WERI-Rb-1 (cell line): ENCODE data around the gene MEN1.

Experiments used
- DNase-seq: peaks from one replicate; pipeline ENCODE4 v3.0.0-alpha.2; 2020
- H3K27ac ChIP-seq: fragments of 250-450 bp; sonication (Bioruptor Pico); 2 replicates; pipeline ENCODE4 v1.5.1; 2020; ENCODE audit warnings: mild to moderate bottlenecking, moderate library complexity
- H3K27me3 ChIP-seq: fragments of 250-450 bp; sonication (Bioruptor Pico); 2 replicates; pipeline ENCODE4 v1.5.1; 2021; ENCODE audit warnings: mild to moderate bottlenecking, low read depth, moderate library complexity; ENCODE audit not compliant: insufficient read depth, severe bottlenecking
- H3K36me3 ChIP-seq: fragments of 250-450 bp; sonication (Bioruptor Pico); 2 replicates; pipeline ENCODE4 v1.5.1; 2020; ENCODE audit warnings: mild to moderate bottlenecking, moderate library complexity
- H3K4me3 ChIP-seq: 2 replicates; pipeline ENCODE4 v1.5.1; 2011; ENCODE audit warnings: low read depth, mild to moderate bottlenecking, control low read depth, low read length
- H3K9me3 ChIP-seq: fragments of 250-450 bp; sonication (Bioruptor Pico); 2 replicates; pipeline ENCODE4 v1.5.1; 2021; ENCODE audit warnings: mild to moderate bottlenecking, moderate library complexity; ENCODE audit not compliant: severe bottlenecking
- TF ChIP-seq, protein P1 (sequence below): IDR thresholded peaks from 2 replicates; pipeline ENCODE4 v1.5.1; 2011; ENCODE audit warnings: low read depth, mild to moderate bottlenecking, control low read depth, inconsistent platforms, low read length

MEN1 gene

DNA sequence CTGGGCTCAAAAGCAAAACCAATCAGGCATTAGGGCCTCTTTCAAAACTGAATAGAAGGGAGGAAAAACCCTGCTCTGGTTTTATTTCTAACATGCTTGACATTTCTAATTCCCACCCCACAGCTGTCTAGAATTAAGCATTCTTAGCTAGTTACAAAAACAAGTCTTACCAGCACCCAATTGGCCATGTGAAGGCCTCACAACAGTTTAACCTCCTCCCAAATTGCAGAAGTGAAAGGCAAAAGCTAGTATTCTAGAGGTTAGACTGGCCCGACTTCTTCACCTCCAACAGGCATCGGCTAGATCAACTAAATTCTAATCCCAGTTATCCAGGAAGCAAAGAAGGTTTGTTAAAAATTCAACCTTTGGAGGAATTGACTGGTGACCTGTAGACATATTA is 38.5 kb downstream of the MEN1 start:
- Histone ChIP-seq H3K4me3 (no peak overlapping the region), H3K27ac (no peak overlapping the region), H3K27me3 (no peaks in the 10 kb centered on the region), H3K36me3 (peaks cover 100% of the 10 kb centered on the region), H3K9me3 (no peaks in the 10 kb centered on the region)
- no peak for DNase-seq
- TF ChIP-seq, protein P1, sequence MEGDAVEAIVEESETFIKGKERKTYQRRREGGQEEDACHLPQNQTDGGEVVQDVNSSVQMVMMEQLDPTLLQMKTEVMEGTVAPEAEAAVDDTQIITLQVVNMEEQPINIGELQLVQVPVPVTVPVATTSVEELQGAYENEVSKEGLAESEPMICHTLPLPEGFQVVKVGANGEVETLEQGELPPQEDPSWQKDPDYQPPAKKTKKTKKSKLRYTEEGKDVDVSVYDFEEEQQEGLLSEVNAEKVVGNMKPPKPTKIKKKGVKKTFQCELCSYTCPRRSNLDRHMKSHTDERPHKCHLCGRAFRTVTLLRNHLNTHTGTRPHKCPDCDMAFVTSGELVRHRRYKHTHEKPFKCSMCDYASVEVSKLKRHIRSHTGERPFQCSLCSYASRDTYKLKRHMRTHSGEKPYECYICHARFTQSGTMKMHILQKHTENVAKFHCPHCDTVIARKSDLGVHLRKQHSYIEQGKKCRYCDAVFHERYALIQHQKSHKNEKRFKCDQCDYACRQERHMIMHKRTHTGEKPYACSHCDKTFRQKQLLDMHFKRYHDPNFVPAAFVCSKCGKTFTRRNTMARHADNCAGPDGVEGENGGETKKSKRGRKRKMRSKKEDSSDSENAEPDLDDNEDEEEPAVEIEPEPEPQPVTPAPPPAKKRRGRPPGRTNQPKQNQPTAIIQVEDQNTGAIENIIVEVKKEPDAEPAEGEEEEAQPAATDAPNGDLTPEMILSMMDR = no peak

DNA sequence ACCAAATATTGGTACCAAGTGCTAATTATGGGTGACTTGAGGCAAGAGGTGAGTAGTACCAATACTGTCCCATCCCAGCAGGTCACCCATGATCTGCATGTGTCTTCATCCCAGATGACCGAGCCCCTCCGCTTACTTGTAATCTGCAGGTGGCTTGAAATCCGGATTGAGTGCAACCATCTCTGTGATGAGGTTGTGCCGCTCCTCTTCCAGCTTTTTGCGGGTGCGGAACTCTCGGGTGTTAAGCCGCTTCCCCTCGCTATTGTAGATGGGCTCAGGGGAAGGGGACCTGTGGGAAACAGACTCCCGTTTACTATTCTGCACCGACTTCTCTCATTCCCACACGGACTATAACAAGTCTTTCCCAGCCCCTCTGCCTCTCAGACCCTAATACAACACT is 40.2 kb downstream of the MEN1 start:
- no peak for DNase-seq
- no peak overlapping the region for H3K27ac ChIP-seq

DNA sequence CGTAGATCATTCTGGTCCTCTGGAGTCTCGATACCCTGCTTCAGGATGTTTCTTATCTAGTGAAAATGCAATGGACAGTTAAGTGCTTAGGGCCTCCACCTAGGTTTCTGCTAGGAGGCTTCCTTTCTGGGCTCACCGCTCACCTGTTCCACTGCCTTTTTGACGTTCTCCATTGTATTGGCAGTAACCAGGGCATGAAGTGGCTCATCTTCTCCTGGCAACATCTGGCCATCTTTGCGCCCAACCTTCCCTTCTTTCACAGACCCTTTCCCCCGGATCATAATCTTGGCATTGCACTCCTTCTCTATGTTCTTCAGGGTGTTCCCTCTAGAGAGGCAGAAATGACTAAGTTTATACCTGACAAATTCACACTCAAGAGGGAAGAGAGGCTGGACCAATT is 41.1 kb downstream of the MEN1 start:
- DNase-seq = no peak
- TF ChIP-seq, protein P1 = no peak
- Histone ChIP-seq H3K36me3 (peaks cover 98% of the 10 kb centered on the region), H3K9me3 (no peaks in the 10 kb centered on the region), H3K27me3 (no peaks in the 10 kb centered on the region), H3K4me3 (no peak overlapping the region), H3K27ac (no peak overlapping the region)

More for the DNA sequence above, 40.2 kb downstream of the MEN1 start:
- H3K9me3 ChIP-seq = no peaks in the 10 kb centered on the region
- no peaks in the 10 kb centered on the region for H3K27me3 ChIP-seq
- no peak overlapping the region for H3K4me3 ChIP-seq
- TF ChIP-seq, protein P1 = no peak
- H3K36me3 ChIP-seq = peaks cover 98% of the 10 kb centered on the region

DNA sequence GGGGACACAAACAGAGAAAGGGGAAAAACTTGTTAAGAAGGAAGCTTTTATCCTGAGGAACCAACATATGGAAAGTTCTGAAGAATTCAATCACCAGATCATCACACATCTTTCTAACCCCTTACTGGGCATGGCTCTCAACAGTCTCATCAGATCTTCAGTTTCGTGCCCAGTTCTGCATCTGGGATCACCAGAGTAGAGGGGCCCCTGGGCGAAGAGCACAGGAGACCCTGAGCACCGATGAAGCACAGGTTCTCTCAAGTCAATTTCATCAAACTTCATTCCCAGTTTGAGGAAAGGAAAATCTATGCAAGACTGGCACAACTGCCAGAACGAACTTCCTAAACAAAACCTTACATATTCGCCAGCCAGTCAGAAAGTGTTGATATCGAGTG is 42.1 kb downstream of the MEN1 start:
- Histone ChIP-seq H3K4me3 (no peak overlapping the region), H3K27me3 (no peaks in the 10 kb centered on the region), H3K36me3 (peaks cover 98% of the 10 kb centered on the region), H3K27ac (no peak overlapping the region), H3K9me3 (no peaks in the 10 kb centered on the region)
- DNase-seq = no peak
- TF ChIP-seq, protein P1 = no peak

DNA sequence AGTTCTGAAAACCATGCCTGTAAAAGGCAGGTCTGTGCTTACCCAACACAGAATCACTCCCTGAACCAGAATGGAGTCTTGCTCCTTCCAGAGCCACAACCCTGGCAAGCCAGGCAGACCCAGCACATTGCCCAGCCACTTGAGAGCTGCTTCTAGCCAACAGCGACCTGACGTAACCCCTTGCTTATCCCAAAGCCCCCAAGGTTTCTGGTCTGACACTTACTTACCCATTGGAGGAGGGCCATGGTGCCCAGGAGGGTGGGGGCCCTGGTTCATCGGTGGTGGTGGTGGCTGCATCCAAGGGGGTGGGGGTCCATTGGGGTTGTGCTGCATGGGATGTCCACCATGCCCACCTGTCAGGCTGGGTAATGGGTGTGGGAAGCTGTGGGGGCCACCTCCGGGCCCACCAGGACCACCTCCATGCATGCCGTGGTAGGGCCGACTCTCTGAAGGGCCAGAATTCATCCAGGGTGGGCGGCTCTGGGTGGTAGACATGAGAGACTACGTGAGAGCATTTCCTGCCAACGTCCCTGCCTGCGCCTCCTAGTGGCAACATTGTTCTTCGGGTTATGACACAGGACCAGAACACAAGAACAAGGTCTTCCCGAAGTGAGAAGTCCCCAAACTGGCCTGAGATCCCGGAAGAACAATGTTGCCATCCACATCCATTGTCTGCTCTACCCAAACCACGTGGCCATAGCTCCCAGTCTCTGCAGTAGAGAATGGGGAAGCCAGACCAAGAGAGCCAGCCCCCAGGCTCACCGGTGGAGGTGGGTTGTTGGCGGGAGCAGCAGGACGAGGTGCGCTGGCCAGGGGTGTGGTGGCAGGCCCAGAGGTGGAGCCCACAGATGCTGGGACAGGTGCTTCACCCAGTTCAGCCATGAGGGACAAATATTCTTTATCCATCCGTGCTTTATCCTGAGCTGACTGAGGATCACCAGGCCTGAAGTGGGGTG is 42.7 kb downstream of the MEN1 start:
- Histone ChIP-seq H3K36me3 (peaks cover 98% of the 10 kb centered on the region), H3K27me3 (no peaks in the 10 kb centered on the region), H3K27ac (no peak overlapping the region), H3K9me3 (no peaks in the 10 kb centered on the region), H3K4me3 (no peak overlapping the region)
- TF ChIP-seq, protein P1 = peak; percentile 84
- peak; percentile 83 for DNase-seq
